HG03196 (cell line): ENCODE measurements around the gene CFAP91.
"Not testable (repeated sequence)": the region's sequence is repeated elsewhere in the genome, so short reads cannot be mapped to it uniquely, and the experiment has no call there.

Source experiments
- ATAC-seq: cut with Tn5 transposase; IDR thresholded peaks from one replicate; pipeline ENCODE4 v1.9.1; 2021; ENCODE audit not compliant: unreplicated experiment

CFAP91 gene

GRCh38 chr3:119676771-119677640, 25.8 kb upstream of the CFAP91 start, which contains the start of gene COX17:
Gene COX17 (minus strand): TSS chr3:119677406. CDS start chr3:119677310, 96 bp downstream.
- peak; percentile 86 for ATAC-seq

- ATAC-seq = peak; percentile 1
Observed at GRCh38 chr3:119677641-119677934, 25.2 kb upstream of the CFAP91 start.

GRCh38 chr3:119678209-119678608, 24.6 kb upstream of the CFAP91 start:
- not testable (repeated sequence) for ATAC-seq

- no peak for ATAC-seq
Observed at GRCh38 chr3:119679874-119680273, 22.9 kb upstream of the CFAP91 start.

- peak; percentile 33 for ATAC-seq
Observed at GRCh38 chr3:119681279-119681678, 21.5 kb upstream of the CFAP91 start.

GRCh38 chr3:119683421-119683820, 19.4 kb upstream of the CFAP91 start:
- no peak for ATAC-seq

- no peak for ATAC-seq
Observed at GRCh38 chr3:119690043-119690656, 12.7 kb upstream of the CFAP91 start.

- no peak for ATAC-seq
Observed at GRCh38 chr3:119695480-119695879, 7.3 kb upstream of the CFAP91 start.

GRCh38 chr3:119697394-119697793, 5.4 kb upstream of the CFAP91 start:
- peak; percentile 52 for ATAC-seq

- ATAC-seq = peak; percentile 41
Observed at GRCh38 chr3:119700269-119700919, 2.4 kb upstream of the CFAP91 start.

GRCh38 chr3:119700920-119701734, 1.7 kb upstream of the CFAP91 start:
- peak; percentile 1 for ATAC-seq

GRCh38 chr3:119703820-119704531, 1.2 kb downstream of the CFAP91 start:
- ATAC-seq = no peak

- no peak for ATAC-seq
Observed at GRCh38 chr3:119715105-119715504, 12.3 kb downstream of the CFAP91 start.

- ATAC-seq = no peak
Observed at GRCh38 chr3:119716998-119717397, 14.2 kb downstream of the CFAP91 start.

- no peak for ATAC-seq
Observed at GRCh38 chr3:119717520-119717919, 14.7 kb downstream of the CFAP91 start.

- ATAC-seq = no peak
Observed at GRCh38 chr3:119723022-119723421, 20.2 kb downstream of the CFAP91 start.

- no peak for ATAC-seq
Observed at GRCh38 chr3:119726909-119727308, 24.1 kb downstream of the CFAP91 start.

GRCh38 chr3:119729996-119730395, 27.2 kb downstream of the CFAP91 start:
- ATAC-seq = no peak

GRCh38 chr3:119731560-119732343, 28.9 kb downstream of the CFAP91 start:
- ATAC-seq = no peak

- no peak for ATAC-seq
Observed at GRCh38 chr3:119733812-119734211, 31.0 kb downstream of the CFAP91 start.
